H54 (cell line): Measurements from ENCODE around the gene C1QTNF3.

Source experiments
- DNase-seq: peaks from one replicate; pipeline ENCODE4 v3.0.0; 2011; ENCODE audit warnings: low spot score, mixed read lengths; ENCODE audit not compliant: insufficient read length
- FAIRE-seq: peaks from 3 replicates; lab custom pipeline; 2011; peaks lifted over from hg19 to GRCh38; lab: Jason Lieb, UNC
- POLR2A ChIP-seq: IDR thresholded peaks from 2 replicates; pipeline ENCODE4 v1.6.1; 2011; ENCODE audit warnings: low read depth, mild to moderate bottlenecking, low read length

C1QTNF3 gene

DNA sequence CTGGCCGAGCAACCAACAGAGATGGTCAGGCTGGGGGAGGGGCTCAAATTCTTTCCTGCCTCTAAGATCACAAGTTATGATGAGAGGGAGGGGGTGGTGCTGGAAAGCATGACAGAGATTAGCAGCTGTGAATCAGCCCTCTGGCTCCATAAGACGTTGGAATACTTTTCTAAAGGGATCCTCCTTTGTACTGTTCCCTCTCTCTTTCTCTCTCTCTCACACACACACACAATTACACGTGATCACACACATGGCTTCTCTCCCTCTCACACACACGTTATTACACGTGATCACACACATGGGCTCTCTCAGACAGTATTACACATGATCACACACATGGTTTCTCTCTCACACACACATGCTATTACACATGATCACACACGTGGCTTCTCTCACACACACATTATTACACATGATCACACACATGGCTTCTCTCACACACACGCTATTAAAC lies 58.3 kb downstream of the C1QTNF3 start, which contains the start of gene SLC45A2:
SLC45A2 (minus strand) TSS at position 23 of the 454 bp plus-strand sequence. CDS start 110 bp downstream, outside the sequence.
- FAIRE-seq = no peak
- TF ChIP-seq POLR2A = no peak
- DNase-seq = no peak

DNA sequence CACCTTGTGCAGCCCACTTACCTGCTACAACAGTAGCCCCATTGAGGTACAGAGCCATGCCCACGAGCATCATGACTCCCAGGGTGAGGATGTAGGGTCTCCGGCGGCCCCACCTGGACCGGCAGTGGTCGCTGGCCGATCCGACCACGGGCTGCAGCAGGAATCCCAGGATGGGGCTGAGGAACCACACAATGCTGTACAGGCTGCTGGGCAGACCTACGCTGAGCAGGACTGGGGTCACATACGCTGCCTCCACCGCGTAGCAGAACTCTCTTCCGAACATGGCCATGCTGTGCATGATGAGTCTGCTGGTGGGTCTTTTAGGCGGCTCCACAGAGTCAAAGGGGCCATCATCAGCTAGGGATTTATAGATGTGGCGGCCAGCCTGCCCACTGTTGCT lies 58.8 kb downstream of the C1QTNF3 start:
- TF ChIP-seq POLR2A = no peak
- FAIRE-seq (no peak), DNase-seq (no peak)

DNA sequence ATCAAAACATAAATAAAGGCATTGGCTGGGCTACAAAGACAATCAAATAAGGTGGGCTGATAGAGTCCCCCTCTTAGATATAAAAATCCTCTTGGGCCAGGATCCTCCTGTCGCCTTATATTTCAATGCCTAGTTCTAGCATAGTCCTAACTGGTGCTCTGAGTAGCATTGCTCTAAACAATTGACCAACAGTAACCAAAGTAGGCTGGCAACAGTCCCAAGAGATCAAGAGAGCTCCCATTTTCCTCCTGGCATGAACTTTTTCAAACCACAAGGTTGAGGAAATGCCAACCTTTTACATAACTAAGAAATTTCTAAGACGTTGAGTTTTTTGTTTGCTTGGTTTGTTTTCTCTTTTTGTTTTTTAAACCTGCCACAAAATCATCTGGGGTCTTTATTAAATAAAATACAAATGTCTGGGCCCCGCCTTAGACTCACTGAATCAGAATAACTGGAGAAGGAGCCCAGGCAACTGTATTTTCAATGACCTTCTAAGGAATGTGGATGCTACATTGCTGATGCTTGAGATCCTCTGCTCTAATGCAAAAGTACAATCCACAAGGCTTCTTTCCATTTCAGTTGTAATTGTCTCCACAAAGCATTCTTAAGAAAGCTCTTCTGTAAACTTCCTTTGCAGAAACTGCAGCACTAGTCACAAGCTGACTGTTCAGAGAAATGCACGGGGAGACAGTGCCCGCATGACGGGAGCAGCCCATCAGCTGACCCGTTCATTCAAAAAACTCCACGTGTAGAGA lies 61.4 kb downstream of the C1QTNF3 start:
- FAIRE-seq (no peak), DNase-seq (no peak)
- TF ChIP-seq POLR2A = no peak

DNA sequence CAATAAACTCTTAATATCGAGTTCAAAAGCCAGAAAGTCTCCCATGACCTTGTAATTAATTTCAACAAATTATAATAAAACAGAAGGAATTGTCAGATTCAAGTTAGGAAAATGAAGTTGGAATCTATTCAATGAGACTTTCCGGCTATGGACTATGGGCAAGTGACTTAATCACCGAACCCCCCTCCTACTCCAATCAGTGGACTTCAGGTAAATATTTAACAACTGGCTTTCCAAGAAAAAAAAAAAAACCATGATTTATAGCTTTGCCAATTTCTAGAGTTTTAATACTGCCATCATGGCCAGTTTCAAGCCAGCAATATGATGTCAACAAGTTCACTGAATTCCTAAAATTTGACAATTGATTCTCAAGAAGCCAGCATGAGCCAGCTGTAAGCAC lies 63.0 kb downstream of the C1QTNF3 start:
- DNase-seq (no peak), FAIRE-seq (no peak)
- TF ChIP-seq POLR2A = no peak

DNA sequence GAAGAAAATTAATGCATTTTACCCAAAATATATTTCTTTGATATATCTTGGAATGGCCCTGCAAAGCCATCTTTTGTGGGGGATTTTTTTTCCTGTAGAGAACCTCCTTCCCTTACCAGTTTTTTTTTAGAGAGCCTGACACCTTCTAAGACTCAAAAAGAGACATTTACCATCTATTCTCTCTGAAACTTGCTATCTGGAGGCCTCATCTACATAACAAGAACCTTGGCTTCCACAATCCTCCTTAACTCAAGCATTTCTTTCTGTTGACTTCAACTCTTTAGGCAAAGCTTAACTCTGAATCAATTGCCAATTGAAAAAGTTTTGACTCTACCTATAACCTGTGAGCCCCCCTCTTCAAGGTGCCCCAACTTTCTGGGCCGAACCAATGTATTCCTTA lies 64.7 kb downstream of the C1QTNF3 start:
- FAIRE-seq = no peak
- TF ChIP-seq POLR2A = no peak
- DNase-seq = no peak

DNA sequence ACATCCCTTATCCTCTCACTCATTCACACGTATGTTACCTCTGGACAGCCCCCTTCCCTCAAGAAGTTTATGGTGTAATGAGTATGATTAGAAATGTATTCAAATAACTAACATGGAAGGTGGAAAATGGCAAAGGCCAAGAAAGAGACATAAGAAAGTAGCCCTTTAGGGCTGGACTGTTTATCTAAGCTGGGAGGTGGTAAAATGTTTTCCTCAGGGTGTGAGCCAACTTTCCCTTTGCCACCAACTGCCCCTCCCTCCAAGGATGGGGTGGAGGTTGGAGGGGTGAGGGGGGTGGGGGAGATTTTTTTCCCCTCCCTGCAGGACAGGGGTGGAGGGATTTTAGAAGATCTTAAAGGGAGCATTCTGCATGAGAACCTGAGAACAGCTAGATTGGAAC lies 66.7 kb downstream of the C1QTNF3 start:
- FAIRE-seq (no peak), DNase-seq (no peak)
- TF ChIP-seq POLR2A = no peak

DNA sequence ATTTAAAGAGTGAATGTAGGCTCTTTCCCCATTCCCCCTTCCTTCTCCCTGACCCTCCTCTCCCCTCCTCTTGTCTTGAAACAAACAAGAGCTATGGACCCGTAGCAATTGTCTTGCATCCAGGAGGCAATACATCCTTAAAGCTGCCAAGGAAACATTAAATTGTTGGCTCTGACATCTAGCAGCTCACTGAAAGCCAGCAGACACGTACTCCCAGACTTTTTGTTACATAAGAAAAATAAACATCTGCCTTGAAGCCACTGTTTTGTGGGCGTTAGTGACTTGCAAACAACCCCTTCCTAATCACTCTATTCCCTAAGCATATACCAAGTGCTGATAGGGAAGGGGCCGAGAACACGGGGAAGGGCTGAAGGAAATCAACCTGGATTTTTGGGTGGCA lies 67.2 kb downstream of the C1QTNF3 start:
- DNase-seq (no peak), FAIRE-seq (no peak)
- no peak for TF ChIP-seq POLR2A

DNA sequence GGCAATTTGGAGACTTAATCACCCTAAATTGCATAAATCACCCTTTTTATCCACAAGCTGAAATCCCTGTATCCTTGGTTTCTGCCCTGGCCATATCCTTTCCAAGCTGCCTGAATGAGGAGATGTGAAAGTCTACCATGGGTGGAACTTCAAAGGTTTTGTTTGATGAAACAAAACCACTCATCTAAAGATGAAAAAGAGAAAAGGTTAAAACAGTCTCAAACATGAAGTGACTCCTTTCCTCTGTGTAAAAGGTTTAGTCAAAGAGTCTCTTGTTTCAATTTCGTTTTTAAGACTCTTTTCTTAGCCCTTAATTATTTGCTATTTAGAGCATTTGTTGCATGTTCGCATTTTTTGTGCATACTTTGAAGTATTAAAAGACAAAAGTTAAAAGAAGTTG lies 69.7 kb downstream of the C1QTNF3 start:
- DNase-seq = no peak
- no peak for TF ChIP-seq POLR2A
- no peak for FAIRE-seq

DNA sequence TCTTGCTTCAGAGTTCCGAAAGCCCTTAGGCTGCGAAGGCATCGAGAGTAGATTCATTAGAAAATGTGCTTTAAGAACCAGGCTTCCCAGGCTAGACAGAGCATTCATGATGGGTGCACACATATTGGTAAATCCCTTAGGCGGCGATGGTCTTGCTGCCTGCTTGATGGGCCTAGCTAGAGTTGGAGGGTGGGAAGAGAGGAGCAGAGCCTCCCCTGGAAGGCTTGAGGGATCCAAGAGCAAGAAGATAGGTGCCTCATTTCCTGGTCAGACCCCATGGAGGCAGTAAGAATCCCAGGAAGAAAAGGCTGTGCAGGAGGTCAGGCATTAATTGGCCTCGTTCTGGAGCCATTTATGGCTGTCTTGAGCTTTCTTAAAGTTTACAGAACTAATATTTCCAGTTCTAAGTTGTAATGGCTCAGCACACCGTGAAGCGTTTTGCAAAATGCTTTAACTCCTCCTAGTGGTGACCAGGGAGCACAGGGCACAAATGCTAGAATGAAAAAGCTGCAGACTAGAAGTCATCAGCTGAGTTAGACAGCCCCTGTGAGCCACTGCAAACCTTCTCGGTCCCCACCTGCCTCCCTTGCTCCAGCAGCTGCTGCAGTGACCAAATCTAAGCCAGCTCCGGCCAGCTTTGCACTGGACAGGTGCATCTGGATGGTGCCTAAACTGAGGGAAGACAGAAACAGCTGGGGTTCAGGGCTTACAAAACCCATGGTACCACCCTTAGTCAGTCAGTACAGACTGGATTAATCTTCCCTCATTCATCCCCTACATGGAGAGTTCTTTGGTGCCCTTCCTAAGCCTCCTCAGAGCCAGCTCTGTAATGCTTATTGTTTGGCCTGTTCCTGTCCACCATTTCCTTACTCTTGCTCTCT lies 73.2 kb downstream of the C1QTNF3 start:
- TF ChIP-seq POLR2A = no peak
- peak; percentile 76 for FAIRE-seq
- DNase-seq = peak; percentile 58

DNA sequence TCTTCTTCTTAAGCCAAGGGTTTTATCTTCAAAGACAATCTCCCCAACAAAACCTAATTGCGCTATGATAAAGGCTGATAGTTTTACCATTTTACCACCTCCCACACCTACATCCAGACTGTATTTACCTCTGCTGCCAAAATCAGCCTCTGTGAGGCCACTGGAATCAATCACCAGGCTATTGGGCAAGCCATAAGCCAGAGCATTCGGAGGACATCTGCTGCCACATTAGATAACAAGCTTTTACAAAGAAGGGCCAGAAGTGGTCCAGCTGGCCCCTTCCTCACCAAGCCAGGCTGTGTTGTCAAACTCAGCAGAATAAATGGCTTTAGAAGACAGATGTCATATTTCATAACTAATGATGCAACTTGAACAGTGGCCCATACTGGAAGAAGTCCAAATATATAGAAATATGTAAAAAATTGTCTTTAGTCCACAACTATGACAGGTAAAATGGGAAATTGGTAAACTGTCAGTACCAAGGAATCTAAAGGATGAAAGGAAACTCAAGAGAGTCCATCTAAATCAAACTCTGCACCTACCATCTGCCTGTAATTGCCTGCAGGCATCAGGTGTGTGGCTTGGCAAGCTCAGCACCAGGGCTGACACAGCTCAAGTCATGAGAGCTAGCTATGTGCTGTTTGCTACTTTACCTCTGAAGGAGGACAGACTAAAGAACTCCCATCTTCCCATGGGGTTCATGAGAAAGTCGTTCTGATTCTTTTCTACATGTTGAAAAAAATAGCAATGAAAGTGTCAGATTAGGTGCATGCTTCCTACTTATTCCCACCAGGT lies 74.6 kb downstream of the C1QTNF3 start:
- DNase-seq (no peak), FAIRE-seq (no peak)

More for the DNA sequence above, 74.6 kb downstream of the C1QTNF3 start:
- no peak for TF ChIP-seq POLR2A
